Caco-2 (cell line): Measurements from ENCODE around the gene ZNF202. TPM values are rescaled to one million over a fixed set of nuclear protein-coding genes. Genes with fewer than 3 reads are reported as not detected.

Experiments
- BruUV-seq: library from RNA; stranded (reverse); fragments of 400-500 nt; replicated peaks from 2 replicates; lab custom pipeline; 2021; lab: Mats Ljungman, UMichigan
- CTCF ChIA-PET: fragments of 300-600 bp; sonication (Branson Sonifier 250); formaldehyde crosslinking; loops from one replicate; lab custom pipeline; 2022; ENCODE audit warnings: antibody characterized with exemption; lab: Charles Lee
- POLR2A ChIA-PET: fragments of 300-600 bp; sonication (Branson Sonifier 250); formaldehyde crosslinking; loops from one replicate; lab custom pipeline; 2022; ENCODE audit warnings: antibody characterized with exemption; lab: Charles Lee
- DNase-seq, 2 experiments: peaks; one replicate each; pipeline versions ENCODE4 v3.0.0 to v3.0.0-alpha.2; 2020 to 2022
- H3K27me3 ChIP-seq: replicated peaks from 2 replicates; pipeline ENCODE4 v1.6.0; 2011; ENCODE audit warnings: low read length; ENCODE audit not compliant: control insufficient read depth, insufficient read depth
- H3K36me3 ChIP-seq: 2 replicates; pipeline ENCODE4 v1.5.1; 2011; ENCODE audit warnings: low read length; ENCODE audit not compliant: control insufficient read depth, insufficient read depth
- H3K4me1 ChIP-seq: fragments of 250-450 bp; sonication (Bioruptor Pico); 2 replicates; pipeline ENCODE4 v1.5.1; 2020; ENCODE audit warnings: mild to moderate bottlenecking
- H3K4me3 ChIP-seq: 2 replicates; pipeline ENCODE4 v1.5.1; 2011; ENCODE audit warnings: low read depth, mild to moderate bottlenecking, control low read depth, low read length
- H3K9me3 ChIP-seq: fragments of 250-450 bp; sonication (Bioruptor Pico); 2 replicates; pipeline ENCODE4 v1.5.1; 2020; ENCODE audit warnings: mild to moderate bottlenecking, moderate library complexity
- H3K27ac Mint-ChIP-seq: one replicate; pipeline ENCODE4 v1.8.0; 2022; ENCODE audit warnings: mixed read lengths; ENCODE audit not compliant: unreplicated experiment
- H3K27me3 Mint-ChIP-seq: one replicate; pipeline ENCODE4 v1.8.0; 2022; ENCODE audit warnings: mixed read lengths; ENCODE audit not compliant: insufficient read depth, unreplicated experiment
- H3K36me3 Mint-ChIP-seq: one replicate; pipeline ENCODE4 v1.8.0; 2022; ENCODE audit warnings: mild to moderate bottlenecking, mixed read lengths; ENCODE audit not compliant: insufficient read depth, unreplicated experiment
- H3K4me1 Mint-ChIP-seq: one replicate; pipeline ENCODE4 v1.8.0; 2022; ENCODE audit warnings: low read depth, mixed read lengths; ENCODE audit not compliant: unreplicated experiment
- H3K4me3 Mint-ChIP-seq: one replicate; pipeline ENCODE4 v1.8.0; 2022; ENCODE audit warnings: mild to moderate bottlenecking, moderate library complexity, mixed read lengths; ENCODE audit not compliant: unreplicated experiment
- H3K9me3 Mint-ChIP-seq: one replicate; pipeline ENCODE4 v1.8.0; 2022; ENCODE audit warnings: mixed read lengths; ENCODE audit not compliant: unreplicated experiment
- intact Hi-C: fragments of 100-400 bp; cut with micrococcal nuclease; formaldehyde crosslinking; loops from one replicate; pipeline ENCODE4 v1.10.0; 2022; ENCODE audit not compliant: unreplicated experiment
- total RNA-seq: library from RNA; stranded (reverse); gene quantifications from 2 replicates; pipeline ENCODE4 v1.2.3, GENCODE V29; 2022
- TF ChIP-seq, protein P1 (sequence below), 2 experiments: fragments of 200-600 bp in 1 of 2; IDR thresholded peaks; 1 replicate in 1 of 2; 2 replicates in 1 of 2; pipeline versions ENCODE4 v1.5.1 to v1.8.0; 2011 to 2022; ENCODE audit warnings: antibody characterized with exemption in 1 of 2, control low read depth in 1 of 2, inconsistent platforms in 1 of 2, low read depth in 1 of 2, low read length in 1 of 2, mild to moderate bottlenecking in 1 of 2, moderate library complexity in 1 of 2; ENCODE audit not compliant: insufficient read depth in 1 of 2, severe bottlenecking in 1 of 2, unreplicated experiment in 1 of 2

Gene ZNF202
- total RNA-seq, 1 experiment from 2014 or later, result 25.5 TPM

DNA sequence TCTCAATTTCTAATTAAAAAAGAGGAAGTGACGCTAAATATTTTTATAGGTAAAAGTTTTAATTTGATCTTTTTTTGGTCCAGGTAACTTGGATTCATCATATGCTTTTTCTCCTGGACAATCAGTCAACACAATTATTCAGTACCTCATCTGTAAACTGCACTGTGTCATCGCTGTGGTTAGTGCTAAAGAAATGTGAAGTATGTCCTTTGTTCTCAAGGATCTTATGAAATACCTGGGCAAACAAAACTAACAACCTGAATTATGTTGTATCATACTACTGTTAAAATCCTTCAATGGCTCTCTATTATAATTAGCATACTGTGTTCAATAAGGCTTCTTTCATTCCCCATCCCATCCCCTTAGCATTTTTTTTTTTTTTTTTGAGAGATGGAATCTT lies 67.2 kb downstream of the ZNF202 start:
- no peaks in the 10 kb centered on the region for H3K4me1 Mint-ChIP-seq
- no peak overlapping the region for H3K27ac Mint-ChIP-seq
- DNase-seq, result no peak
- no TSS peak for BruUV-seq
- H3K9me3 Mint-ChIP-seq, result no peaks in the 10 kb centered on the region
- peaks cover 13% of the 10 kb centered on the region for H3K27me3 Mint-ChIP-seq
- Histone ChIP-seq H3K9me3 (no peaks in the 10 kb centered on the region), H3K4me1 (no peaks in the 10 kb centered on the region), H3K36me3 (no peaks in the 10 kb centered on the region), H3K4me3 (no peak overlapping the region), H3K27me3 (peaks cover 2% of the 10 kb centered on the region; the same call in 1 of the 2 replicates)
- TF ChIP-seq, protein P1, sequence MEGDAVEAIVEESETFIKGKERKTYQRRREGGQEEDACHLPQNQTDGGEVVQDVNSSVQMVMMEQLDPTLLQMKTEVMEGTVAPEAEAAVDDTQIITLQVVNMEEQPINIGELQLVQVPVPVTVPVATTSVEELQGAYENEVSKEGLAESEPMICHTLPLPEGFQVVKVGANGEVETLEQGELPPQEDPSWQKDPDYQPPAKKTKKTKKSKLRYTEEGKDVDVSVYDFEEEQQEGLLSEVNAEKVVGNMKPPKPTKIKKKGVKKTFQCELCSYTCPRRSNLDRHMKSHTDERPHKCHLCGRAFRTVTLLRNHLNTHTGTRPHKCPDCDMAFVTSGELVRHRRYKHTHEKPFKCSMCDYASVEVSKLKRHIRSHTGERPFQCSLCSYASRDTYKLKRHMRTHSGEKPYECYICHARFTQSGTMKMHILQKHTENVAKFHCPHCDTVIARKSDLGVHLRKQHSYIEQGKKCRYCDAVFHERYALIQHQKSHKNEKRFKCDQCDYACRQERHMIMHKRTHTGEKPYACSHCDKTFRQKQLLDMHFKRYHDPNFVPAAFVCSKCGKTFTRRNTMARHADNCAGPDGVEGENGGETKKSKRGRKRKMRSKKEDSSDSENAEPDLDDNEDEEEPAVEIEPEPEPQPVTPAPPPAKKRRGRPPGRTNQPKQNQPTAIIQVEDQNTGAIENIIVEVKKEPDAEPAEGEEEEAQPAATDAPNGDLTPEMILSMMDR (IDR thresholded peaks at IDR 0.05; ENCODE audit: insufficient read depth in 1 of 2, low read depth in 1 of 2, low read length in 1 of 2, severe bottlenecking in 1 of 2, unreplicated experiment in 1 of 2), result no peak
- H3K4me3 Mint-ChIP-seq, result no peak overlapping the region
- intact Hi-C loops, result loop anchor here (1.0 kb wide), 1 partner anchor 20 kb away; the partner anchor contains the start of gene SCN3B
- H3K36me3 Mint-ChIP-seq, result no peaks in the 10 kb centered on the region
- POLR2A ChIA-PET, result no interaction called here
- CTCF ChIA-PET, result no interaction called here

Other genes with a start within 250 kb of the ZNF202 start
- gene SCN3B, start 87.0 kb downstream of the ZNF202 start, total RNA-seq, result 0.77 and 0.82 TPM in 2 replicates
- gene OR6X1, start 12.9 kb upstream of the ZNF202 start, total RNA-seq, result not detected in 2 replicates
- not detected in 2 replicates for gene OR6M1, start 64.7 kb upstream of the ZNF202 start, total RNA-seq
- gene TMEM225, start 144.0 kb upstream of the ZNF202 start, total RNA-seq, result not detected in 2 replicates
- gene OR8D4, start 160.5 kb upstream of the ZNF202 start, total RNA-seq, result not detected in 2 replicates
- gene OR4D5, start 198.0 kb upstream of the ZNF202 start, total RNA-seq, result not detected in 2 replicates
- not detected in 2 replicates for gene OR6T1, start 202.2 kb upstream of the ZNF202 start, total RNA-seq
- gene OR10S1, start 236.1 kb upstream of the ZNF202 start, total RNA-seq, result not detected in 2 replicates